ENCODE results near the gene CLCN3.
"Not testable (repeated sequence)": the region's sequence is repeated elsewhere in the genome, so short reads cannot be mapped to it uniquely, and the experiment has no call there.

Gene CLCN3

GRCh38 chr4:169619958-169620879 lies at the start of gene CLCN3:
CLCN3 (plus strand) TSS chr4:169620578; CDS start chr4:169635929, 15,351 bp downstream.
- DNase-seq (ENCODE audit: low spot score): peak; percentile 95

GRCh38 chr4:169571012-169571411 lies 49.4 kb upstream of the CLCN3 start:
- not testable (repeated sequence) for DNase-seq (ENCODE audit: low spot score)

GRCh38 chr4:169571435-169571834 lies 48.9 kb upstream of the CLCN3 start:
- DNase-seq (ENCODE audit: low spot score): no peak

- DNase-seq (ENCODE audit: low spot score): no peak
Observed at GRCh38 chr4:169573889-169574288, 46.5 kb upstream of the CLCN3 start.

- no peak for DNase-seq (ENCODE audit: low spot score)
Observed at GRCh38 chr4:169582203-169582602, 38.2 kb upstream of the CLCN3 start.

GRCh38 chr4:169582706-169583105 lies 37.7 kb upstream of the CLCN3 start:
- DNase-seq (ENCODE audit: low spot score): no peak

- no peak for DNase-seq (ENCODE audit: low spot score)
Observed at GRCh38 chr4:169583563-169583962, 36.8 kb upstream of the CLCN3 start.

- DNase-seq (ENCODE audit: low spot score): no peak
Observed at GRCh38 chr4:169593050-169593560, 27.3 kb upstream of the CLCN3 start.

- DNase-seq (ENCODE audit: low spot score): no peak
Observed at GRCh38 chr4:169594560-169595195, 25.7 kb upstream of the CLCN3 start.

GRCh38 chr4:169601016-169601771 lies 19.2 kb upstream of the CLCN3 start:
- no peak for DNase-seq (ENCODE audit: low spot score)

- DNase-seq (ENCODE audit: low spot score): no peak
Observed at GRCh38 chr4:169603312-169603711, 17.1 kb upstream of the CLCN3 start.

GRCh38 chr4:169604131-169604900 lies 16.1 kb upstream of the CLCN3 start:
- peak; percentile 34 for DNase-seq (ENCODE audit: low spot score)

- no peak for DNase-seq (ENCODE audit: low spot score)
Observed at GRCh38 chr4:169604903-169605331, 15.5 kb upstream of the CLCN3 start.

GRCh38 chr4:169611157-169611556 lies 9.2 kb upstream of the CLCN3 start:
- DNase-seq (ENCODE audit: low spot score): no peak

- DNase-seq (ENCODE audit: low spot score): peak; percentile 76
Observed at GRCh38 chr4:169611991-169612870, 8.1 kb upstream of the CLCN3 start, which contains the start of gene NEK1. NEK1 (minus strand) TSS chr4:169612583; CDS start chr4:169602630, 9,953 bp downstream.

GRCh38 chr4:169612871-169613859 lies 7.2 kb upstream of the CLCN3 start:
- peak; percentile 82 for DNase-seq (ENCODE audit: low spot score)

GRCh38 chr4:169615467-169616106 lies 4.8 kb upstream of the CLCN3 start:
- no peak for DNase-seq (ENCODE audit: low spot score)

GRCh38 chr4:169616846-169617245 lies 3.5 kb upstream of the CLCN3 start:
- DNase-seq (ENCODE audit: low spot score): no peak

GRCh38 chr4:169617306-169617705 lies 3.1 kb upstream of the CLCN3 start:
- DNase-seq (ENCODE audit: low spot score): no peak
